DND-41 (cell line): ENCODE measurements around the gene PRDM15.

Source experiments
- EZH2 ChIP-seq: IDR thresholded peaks from 3 replicates; pipeline ENCODE4 v1.6.1; 2012; ENCODE audit warnings: borderline replicate concordance, low read depth, mild to moderate bottlenecking, moderate library complexity, low read length, inconsistent platforms; ENCODE audit not compliant: severe bottlenecking
- TF ChIP-seq, protein P1 (sequence below): IDR thresholded peaks from 2 replicates; pipeline ENCODE4 v1.5.1; 2012; ENCODE audit warnings: borderline replicate concordance, low read length, moderate library complexity, mild to moderate bottlenecking; ENCODE audit not compliant: poor library complexity, severe bottlenecking; ENCODE audit errors: extremely low read depth

GRCh38 chr21:41780337-41781049 is 98.7 kb downstream of the PRDM15 start:
- TF ChIP-seq EZH2 = no peak
- TF ChIP-seq, protein P1, sequence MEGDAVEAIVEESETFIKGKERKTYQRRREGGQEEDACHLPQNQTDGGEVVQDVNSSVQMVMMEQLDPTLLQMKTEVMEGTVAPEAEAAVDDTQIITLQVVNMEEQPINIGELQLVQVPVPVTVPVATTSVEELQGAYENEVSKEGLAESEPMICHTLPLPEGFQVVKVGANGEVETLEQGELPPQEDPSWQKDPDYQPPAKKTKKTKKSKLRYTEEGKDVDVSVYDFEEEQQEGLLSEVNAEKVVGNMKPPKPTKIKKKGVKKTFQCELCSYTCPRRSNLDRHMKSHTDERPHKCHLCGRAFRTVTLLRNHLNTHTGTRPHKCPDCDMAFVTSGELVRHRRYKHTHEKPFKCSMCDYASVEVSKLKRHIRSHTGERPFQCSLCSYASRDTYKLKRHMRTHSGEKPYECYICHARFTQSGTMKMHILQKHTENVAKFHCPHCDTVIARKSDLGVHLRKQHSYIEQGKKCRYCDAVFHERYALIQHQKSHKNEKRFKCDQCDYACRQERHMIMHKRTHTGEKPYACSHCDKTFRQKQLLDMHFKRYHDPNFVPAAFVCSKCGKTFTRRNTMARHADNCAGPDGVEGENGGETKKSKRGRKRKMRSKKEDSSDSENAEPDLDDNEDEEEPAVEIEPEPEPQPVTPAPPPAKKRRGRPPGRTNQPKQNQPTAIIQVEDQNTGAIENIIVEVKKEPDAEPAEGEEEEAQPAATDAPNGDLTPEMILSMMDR = no peak
